GM12878 (cell line): ENCODE results near the gene PRKCE. TPM values are rescaled to one million over a fixed set of nuclear protein-coding genes. Genes with fewer than 3 reads are reported as not detected.

Source experiments
- ATAC-seq: fragments of 200-7000 bp; cut with Tn5 transposase; 3 replicates; pipeline ENCODE4 v1.9.1; 2020; ENCODE audit warnings: mild to moderate bottlenecking, moderate library complexity
- BruUV-seq: library from RNA; stranded (reverse); fragments of 400-500 nt; replicated peaks from 2 replicates; lab custom pipeline; 2021; lab: Mats Ljungman, UMichigan
- CTCF ChIA-PET: fragments of 300-600 bp; sonication (Branson Sonifier 250); formaldehyde crosslinking; extraction: SDS; loops from one replicate; lab custom pipeline; 2021; ENCODE audit warnings: inconsistent platforms; lab: Yijun Ruan, JAX
- POLR2A ChIA-PET: fragments of 350-600 bp; formaldehyde crosslinking; extraction: SDS; loops from one replicate; lab custom pipeline; 2021; ENCODE audit warnings: inconsistent platforms; lab: Charles Lee
- RAD21 ChIA-PET: fragments of 300-600 bp; sonication (Branson Sonifier 250); formaldehyde crosslinking; loops from one replicate; lab custom pipeline; 2023; ENCODE audit warnings: antibody characterized with exemption; ENCODE audit not compliant: unreplicated experiment; lab: Charles Lee
- SMC1A ChIA-PET: fragments of 300-600 bp; sonication (Branson Sonifier 250); formaldehyde crosslinking; loops from one replicate; lab custom pipeline; 2023; ENCODE audit not compliant: unreplicated experiment, uncharacterized antibody; lab: Charles Lee
- DNase-seq: peaks from one replicate; pipeline ENCODE4 v3.0.0-alpha.2; 2011; ENCODE audit warnings: low read depth, low spot score
- FAIRE-seq: peaks from 3 replicates; lab custom pipeline; 2011; peaks lifted over from hg19 to GRCh38; lab: Jason Lieb, UNC
- H2AFZ ChIP-seq: 2 replicates; pipeline ENCODE4 v1.6.0; 2011; ENCODE audit warnings: low read depth, low read length, control low read depth; ENCODE audit not compliant: control insufficient read depth
- H3K27ac ChIP-seq: 2 replicates; pipeline ENCODE4 v1.5.1; 2011; ENCODE audit warnings: control low read depth; ENCODE audit not compliant: control insufficient read depth, insufficient read depth
- H3K27me3 ChIP-seq, 2 experiments: replicated peaks in 1 of 2; 2 replicates each; pipeline versions ENCODE4 v1.6.0 to v1.6.1; 2011; ENCODE audit warnings: low read length in 1 of 2; ENCODE audit not compliant: control insufficient read depth in 2 of 2, insufficient read depth in 2 of 2
- H3K36me3 ChIP-seq, 2 experiments: 2 replicates each; pipeline ENCODE4 v1.5.1; 2011; ENCODE audit warnings: low read length in 1 of 2; ENCODE audit not compliant: control insufficient read depth in 2 of 2, insufficient read depth in 2 of 2
- H3K4me1 ChIP-seq: 2 replicates; pipeline ENCODE4 v1.6.1; 2011; ENCODE audit warnings: mild to moderate bottlenecking, low read length, moderate library complexity, mixed read lengths; ENCODE audit not compliant: control insufficient read depth, insufficient read depth
- H3K4me2 ChIP-seq: 2 replicates; pipeline ENCODE4 v1.6.0; 2011; ENCODE audit warnings: control low read depth; ENCODE audit not compliant: control insufficient read depth, insufficient read depth
- H3K4me3 ChIP-seq: fragments of 200-600 bp; sonication (generic); 2 replicates; pipeline ENCODE4 v1.5.1; 2016
- H3K79me2 ChIP-seq: 2 replicates; pipeline ENCODE4 v1.6.0; 2011; ENCODE audit warnings: low read length; ENCODE audit not compliant: control insufficient read depth, insufficient read depth
- H3K9ac ChIP-seq: 2 replicates; pipeline ENCODE4 v1.8.0; 2011; ENCODE audit warnings: low read length, control low read depth, mixed read lengths; ENCODE audit not compliant: control insufficient read depth, insufficient read depth
- H3K9me3 ChIP-seq: replicated peaks from 3 replicates; pipeline ENCODE4 v1.5.1; 2011; ENCODE audit warnings: mild to moderate bottlenecking, low read length; ENCODE audit not compliant: control insufficient read depth, insufficient read depth
- H4K20me1 ChIP-seq: 2 replicates; pipeline ENCODE4 v1.6.0; 2011; ENCODE audit not compliant: control insufficient read depth, insufficient read depth
- ATF3 ChIP-seq: IDR thresholded peaks from 2 replicates; pipeline ENCODE4 v1.6.1; 2011; ENCODE audit warnings: low read depth, mild to moderate bottlenecking, low read length, moderate library complexity, borderline replicate concordance; ENCODE audit errors: extremely low read depth
- BCL11A ChIP-seq: IDR thresholded peaks from 2 replicates; pipeline ENCODE4 v1.6.1; 2011; ENCODE audit warnings: low read depth, low read length
- CHD4 ChIP-seq: fragments of 200-600 bp; sonication (generic); IDR thresholded peaks from 2 replicates; pipeline ENCODE4 v1.6.1; 2016; ENCODE audit warnings: mild to moderate bottlenecking
- ETV6 ChIP-seq, 2 experiments: fragments of 450-650 bp in 1 of 2; IDR thresholded peaks in 1 of 2; conservative IDR thresholded peaks in 1 of 2; 2 replicates each; pipeline ENCODE4 v1.6.1; 2014; ENCODE audit warnings: antibody characterized with exemption in 1 of 2, borderline replicate concordance in 1 of 2, low read depth in 1 of 2, mild to moderate bottlenecking in 1 of 2, moderate library complexity in 1 of 2
- HCFC1 ChIP-seq: fragments of 150-350 bp; IDR thresholded peaks from 2 replicates; pipeline ENCODE4 v1.6.1; 2014; ENCODE audit warnings: low read length
- HDGF ChIP-seq: fragments of 450-650 bp; IDR thresholded peaks from 2 replicates; pipeline ENCODE4 v1.6.1; 2016; ENCODE audit warnings: antibody characterized with exemption
- IKZF1 ChIP-seq: fragments of 450-650 bp; conservative IDR thresholded peaks from 2 replicates; pipeline ENCODE4 v1.6.1; 2017; ENCODE audit warnings: antibody characterized with exemption, mild to moderate bottlenecking
- IRF5 ChIP-seq: fragments of 450-650 bp; IDR thresholded peaks from 2 replicates; pipeline ENCODE4 v1.6.1; 2017; ENCODE audit warnings: borderline replicate concordance
- NRF1 ChIP-seq: conservative IDR thresholded peaks from 2 replicates; pipeline ENCODE4 v1.6.1; 2011; ENCODE audit warnings: mild to moderate bottlenecking, low read depth, low read length, improper control_type of control experiment
- RB1 ChIP-seq: fragments of 450-650 bp; formaldehyde crosslinking; IDR thresholded peaks from 2 replicates; pipeline ENCODE4 v1.6.1; 2017; ENCODE audit warnings: mild to moderate bottlenecking, borderline replicate concordance
- RFX5 ChIP-seq: IDR thresholded peaks from 2 replicates; pipeline ENCODE4 v1.6.1; 2011; ENCODE audit warnings: low read depth, low read length, improper control_type of control experiment
- WGBS: methylation state at CpG from one replicate; pipeline ENCODE4 v1.1.6; 2016; ENCODE audit warnings: low lambda C conversion rate; ENCODE audit not compliant: insufficient replicate concordance, insufficient coverage; ENCODE audit errors: missing lambda C conversion rate; 5-methylcytosine and 5-hydroxymethylcytosine counted together
- in situ Hi-C: fragments of 300-500 bp; cut with MboI; formaldehyde crosslinking; loops from 9 replicates; pipeline ENCODE4 v1.14.3; 2018; ENCODE audit warnings: mixed read lengths
- intact Hi-C: fragments of 100-400 bp; cut with micrococcal nuclease; formaldehyde crosslinking; loops from one replicate; pipeline ENCODE4 v1.14.2; 2022; ENCODE audit not compliant: unreplicated experiment
- polyA plus RNA-seq, 11 experiments: library from polyadenylated mRNA; depleted of rRNA in 4 of 11; unstranded in 6 of 11; stranded (reverse) in 5 of 11; fragments of >200 nt; fragmentation: Nextera tagmentation in 4 of 11; fragmentation: Illumina TruSeq in 1 of 11; extraction: Ambion mirVana in 4 of 11; extraction: Trizol in 1 of 11; gene quantifications; 1 replicate in 1 of 11; 2 replicates in 10 of 11; pipeline versions ENCODE4 v1.2.1 to v1.2.3, GENCODE V29; 2011 to 2016; ENCODE audit warnings: inconsistent platforms in 2 of 11, missing spikeins in 2 of 11, low read depth in 1 of 11
- total RNA-seq, 4 experiments: library from RNA; depleted of rRNA in 3 of 4; stranded (reverse); fragments of >200 nt in 3 of 4; fragmentation: Illumina TruSeq in 1 of 4; extraction: Trizol in 1 of 4; gene quantifications; 2 replicates each; pipeline versions ENCODE4 v1.2.1 to v1.2.3, GENCODE V29; 2013 to 2021
- TF ChIP-seq, protein P1 (sequence below): fragments of 450-650 bp; IDR thresholded peaks from 2 replicates; pipeline ENCODE4 v1.6.1; 2016; ENCODE audit warnings: mild to moderate bottlenecking
- TF ChIP-seq, protein P2 (sequence below): fragments of 450-650 bp; IDR thresholded peaks from 2 replicates; pipeline ENCODE4 v1.6.1; 2018; ENCODE audit warnings: mild to moderate bottlenecking, low read depth, moderate library complexity; ENCODE audit not compliant: partially characterized antibody
- TF ChIP-seq, protein P3 (sequence below): IDR thresholded peaks from 2 replicates; pipeline ENCODE4 v1.6.1; 2011; ENCODE audit warnings: mild to moderate bottlenecking, low read depth, low read length, moderate library complexity; ENCODE audit not compliant: insufficient replicate concordance

The PRKCE gene
- total and polyA plus RNA-seq, 10 of the 15 experiments (the other 5 are each of a cell fraction or from before 2014, with no cell fraction given) = 2.6 to 28.2 (median 11.3) TPM

DNA sequence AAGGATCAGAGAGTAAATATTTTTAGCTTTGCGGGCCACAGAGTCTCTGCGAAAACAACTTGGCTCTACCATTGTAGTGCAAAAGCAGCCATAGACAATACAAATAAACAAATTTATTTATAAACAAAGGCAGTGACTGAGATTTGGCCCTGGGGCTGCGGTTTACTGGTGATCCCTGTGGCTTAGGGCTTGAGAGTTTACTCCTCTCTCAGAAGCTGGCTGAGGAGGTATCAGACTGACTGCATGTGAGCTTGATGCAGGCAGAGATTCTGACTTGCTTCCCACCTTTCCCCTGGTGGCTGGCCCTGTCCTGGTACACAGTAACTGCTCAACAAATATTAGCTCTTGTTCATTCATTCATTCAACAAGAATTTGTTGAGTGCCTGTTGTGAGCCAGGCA lies 81.5 kb downstream of the PRKCE start:
- ATAC-seq (no peak), DNase-seq (no peak), FAIRE-seq (no peak)
- Histone ChIP-seq H2AFZ (no peak overlapping the region), H3K79me2 (peaks cover 9% of the 10 kb centered on the region), H3K27me3 (no peaks in the 10 kb centered on the region), H3K4me2 (no peak overlapping the region), H3K9me3 (peaks cover 3% of the 10 kb centered on the region; the same call in 1 of the 3 replicates), H3K4me3 (no peak overlapping the region), H3K36me3 (peaks cover 0 to 7% of the 10 kb centered on the region in 2 experiments; a peak in 2 of 4 replicates), H3K9ac (no peak overlapping the region), H4K20me1 (no peaks in the 10 kb centered on the region), H3K4me1 (peaks cover 32% of the 10 kb centered on the region), H3K27ac (no peak overlapping the region)
- CTCF ChIA-PET = interaction anchor here (0.6 to 2.0 kb wide), 8 partner anchors 9 to 172 kb away, joined by 3 to 6 read pairs (median 3); partner anchors contain the start of gene PRKCE
- SMC1A ChIA-PET = interaction anchor here (0.8 to 8.3 kb wide), 14 partner anchors 8 to 115 kb away, joined by 3 to 78 read pairs (median 4); partner anchors contain the start of gene PRKCE
- BruUV-seq = no TSS peak
- in situ Hi-C loops (no loop called here), intact Hi-C loops (no loop called here)
- WGBS = 100% methylated on average over 3 of the region's 3 CpGs
- RAD21 ChIA-PET = interaction anchor here (1.0 to 7.3 kb wide), 6 partner anchors 9 to 103 kb away, joined by 4 to 79 read pairs (median 4); partner anchors contain the start of gene PRKCE
- POLR2A ChIA-PET = interaction anchor here (1.1 to 1.3 kb wide), 2 partner anchors 101 to 157 kb away, joined by 3 read pairs; no protein-coding TSS in a partner anchor
- no peak for TF ChIP-seq ATF3
- TF ChIP-seq, protein P1, sequence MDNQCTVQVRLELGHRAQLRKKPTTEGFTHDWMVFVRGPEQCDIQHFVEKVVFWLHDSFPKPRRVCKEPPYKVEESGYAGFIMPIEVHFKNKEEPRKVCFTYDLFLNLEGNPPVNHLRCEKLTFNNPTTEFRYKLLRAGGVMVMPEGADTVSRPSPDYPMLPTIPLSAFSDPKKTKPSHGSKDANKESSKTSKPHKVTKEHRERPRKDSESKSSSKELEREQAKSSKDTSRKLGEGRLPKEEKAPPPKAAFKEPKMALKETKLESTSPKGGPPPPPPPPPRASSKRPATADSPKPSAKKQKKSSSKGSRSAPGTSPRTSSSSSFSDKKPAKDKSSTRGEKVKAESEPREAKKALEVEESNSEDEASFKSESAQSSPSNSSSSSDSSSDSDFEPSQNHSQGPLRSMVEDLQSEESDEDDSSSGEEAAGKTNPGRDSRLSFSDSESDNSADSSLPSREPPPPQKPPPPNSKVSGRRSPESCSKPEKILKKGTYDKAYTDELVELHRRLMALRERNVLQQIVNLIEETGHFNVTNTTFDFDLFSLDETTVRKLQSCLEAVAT = no peak
- TF ChIP-seq IRF5 = no peak
- no peak for TF ChIP-seq CHD4
- TF ChIP-seq HDGF = no peak
- TF ChIP-seq, protein P2, sequence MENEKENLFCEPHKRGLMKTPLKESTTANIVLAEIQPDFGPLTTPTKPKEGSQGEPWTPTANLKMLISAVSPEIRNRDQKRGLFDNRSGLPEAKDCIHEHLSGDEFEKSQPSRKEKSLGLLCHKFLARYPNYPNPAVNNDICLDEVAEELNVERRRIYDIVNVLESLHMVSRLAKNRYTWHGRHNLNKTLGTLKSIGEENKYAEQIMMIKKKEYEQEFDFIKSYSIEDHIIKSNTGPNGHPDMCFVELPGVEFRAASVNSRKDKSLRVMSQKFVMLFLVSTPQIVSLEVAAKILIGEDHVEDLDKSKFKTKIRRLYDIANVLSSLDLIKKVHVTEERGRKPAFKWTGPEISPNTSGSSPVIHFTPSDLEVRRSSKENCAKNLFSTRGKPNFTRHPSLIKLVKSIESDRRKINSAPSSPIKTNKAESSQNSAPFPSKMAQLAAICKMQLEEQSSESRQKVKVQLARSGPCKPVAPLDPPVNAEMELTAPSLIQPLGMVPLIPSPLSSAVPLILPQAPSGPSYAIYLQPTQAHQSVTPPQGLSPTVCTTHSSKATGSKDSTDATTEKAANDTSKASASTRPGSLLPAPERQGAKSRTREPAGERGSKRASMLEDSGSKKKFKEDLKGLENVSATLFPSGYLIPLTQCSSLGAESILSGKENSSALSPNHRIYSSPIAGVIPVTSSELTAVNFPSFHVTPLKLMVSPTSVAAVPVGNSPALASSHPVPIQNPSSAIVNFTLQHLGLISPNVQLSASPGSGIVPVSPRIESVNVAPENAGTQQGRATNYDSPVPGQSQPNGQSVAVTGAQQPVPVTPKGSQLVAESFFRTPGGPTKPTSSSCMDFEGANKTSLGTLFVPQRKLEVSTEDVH = no peak
- TF ChIP-seq RFX5 = no peak
- no peak for TF ChIP-seq NRF1
- TF ChIP-seq HCFC1 = no peak
- no peak for TF ChIP-seq ETV6 (conservative IDR thresholded peaks at IDR 0.05 in 1 of 2, IDR thresholded peaks at IDR 0.05 in 1 of 2; ENCODE audit: borderline replicate concordance in 1 of 2, low read depth in 1 of 2)
- TF ChIP-seq, protein P3, sequence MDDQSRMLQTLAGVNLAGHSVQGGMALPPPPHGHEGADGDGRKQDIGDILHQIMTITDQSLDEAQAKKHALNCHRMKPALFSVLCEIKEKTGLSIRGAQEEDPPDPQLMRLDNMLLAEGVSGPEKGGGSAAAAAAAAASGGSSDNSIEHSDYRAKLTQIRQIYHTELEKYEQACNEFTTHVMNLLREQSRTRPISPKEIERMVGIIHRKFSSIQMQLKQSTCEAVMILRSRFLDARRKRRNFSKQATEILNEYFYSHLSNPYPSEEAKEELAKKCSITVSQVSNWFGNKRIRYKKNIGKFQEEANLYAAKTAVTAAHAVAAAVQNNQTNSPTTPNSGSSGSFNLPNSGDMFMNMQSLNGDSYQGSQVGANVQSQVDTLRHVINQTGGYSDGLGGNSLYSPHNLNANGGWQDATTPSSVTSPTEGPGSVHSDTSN = no peak
- no peak for TF ChIP-seq RB1
- TF ChIP-seq BCL11A = no peak
- no peak for TF ChIP-seq IKZF1
